Type B pancreatic cell (in vitro differentiated cells): ENCODE measurements around the gene ARID5A. TPM values are rescaled to one million over a fixed set of nuclear protein-coding genes. Genes with fewer than 3 reads are reported as not detected.

ENCODE experiments used
- DNase-seq: peaks from one replicate; pipeline ENCODE4 v3.0.0; 2021; ENCODE audit warnings: mixed read lengths; ENCODE audit not compliant: unreplicated experiment; ENCODE audit errors: extremely low spot score
- H3K27ac Mint-ChIP-seq: 2 replicates; pipeline ENCODE4 v1.8.0; 2021; ENCODE audit warnings: mild to moderate bottlenecking, mixed read lengths
- H3K27me3 Mint-ChIP-seq: 2 replicates; pipeline ENCODE4 v1.8.0; 2021; ENCODE audit warnings: mixed read lengths
- H3K36me3 Mint-ChIP-seq: 2 replicates; pipeline ENCODE4 v1.8.0; 2021; ENCODE audit warnings: mixed read lengths
- H3K4me1 Mint-ChIP-seq: one replicate; pipeline ENCODE4 v1.8.0; 2021; ENCODE audit warnings: mixed read lengths; ENCODE audit not compliant: unreplicated experiment
- H3K4me3 Mint-ChIP-seq: 2 replicates; pipeline ENCODE4 v1.8.0; 2021; ENCODE audit warnings: mild to moderate bottlenecking, mixed read lengths
- H3K9me3 Mint-ChIP-seq: 2 replicates; pipeline ENCODE4 v1.8.0; 2021; ENCODE audit warnings: mixed read lengths
- CTCF ChIP-seq: fragments of 200-600 bp; sonication (generic); conservative IDR thresholded peaks from 2 replicates; pipeline ENCODE4 v1.5.0; 2021; ENCODE audit warnings: antibody characterized with exemption, mild to moderate bottlenecking
- total RNA-seq: library from RNA; stranded (reverse); gene quantifications from 2 replicates; pipeline ENCODE4 v1.2.1, GENCODE V29; 2021; ENCODE audit warnings: low replicate concordance

Gene ARID5A
- total RNA-seq, 1 donor from 2014 or later = 11.9 TPM

- no peak overlapping the region for H3K27ac Mint-ChIP-seq
- H3K27me3 Mint-ChIP-seq = no peaks in the 10 kb centered on the region
- no peak overlapping the region for H3K4me3 Mint-ChIP-seq
Measured at GRCh38 chr2:96564563-96564962, 28.0 kb downstream of the ARID5A start.

GRCh38 chr2:96565111-96565510 is 28.6 kb downstream of the ARID5A start:
- Mint-ChIP-seq H3K4me3 (no peak overlapping the region), H3K27ac (no peak overlapping the region), H3K27me3 (no peaks in the 10 kb centered on the region), H3K9me3 (no peaks in the 10 kb centered on the region), H3K4me1 (no peaks in the 10 kb centered on the region), H3K36me3 (no peaks in the 10 kb centered on the region)
- TF ChIP-seq CTCF = no peak
- no peak for DNase-seq

More at GRCh38 chr2:96564563-96564962, 28.0 kb downstream of the ARID5A start:
- no peak for TF ChIP-seq CTCF
- DNase-seq = no peak
- Mint-ChIP-seq H3K36me3 (no peaks in the 10 kb centered on the region), H3K9me3 (no peaks in the 10 kb centered on the region), H3K4me1 (no peaks in the 10 kb centered on the region)

GRCh38 chr2:96568094-96568493 is 31.5 kb downstream of the ARID5A start:
- Mint-ChIP-seq H3K27ac (no peak overlapping the region), H3K4me3 (no peak overlapping the region), H3K36me3 (no peaks in the 10 kb centered on the region), H3K9me3 (no peaks in the 10 kb centered on the region), H3K4me1 (no peaks in the 10 kb centered on the region), H3K27me3 (no peaks in the 10 kb centered on the region)
- DNase-seq = no peak
- no peak for TF ChIP-seq CTCF

GRCh38 chr2:96574364-96574763 is 37.8 kb downstream of the ARID5A start:
- H3K4me3 Mint-ChIP-seq = no peak overlapping the region
- no peak overlapping the region for H3K27ac Mint-ChIP-seq
- no peaks in the 10 kb centered on the region for H3K9me3 Mint-ChIP-seq
- H3K4me1 Mint-ChIP-seq = peaks cover 7% of the 10 kb centered on the region
- no peaks in the 10 kb centered on the region for H3K27me3 Mint-ChIP-seq
- no peak for DNase-seq
- H3K36me3 Mint-ChIP-seq = no peaks in the 10 kb centered on the region
- TF ChIP-seq CTCF = peak; percentile 27

- Mint-ChIP-seq H3K36me3 (no peaks in the 10 kb centered on the region), H3K9me3 (no peaks in the 10 kb centered on the region), H3K4me3 (no peak overlapping the region), H3K4me1 (peaks cover 7% of the 10 kb centered on the region), H3K27ac (no peak overlapping the region), H3K27me3 (no peaks in the 10 kb centered on the region)
- no peak for DNase-seq
- no peak for TF ChIP-seq CTCF
Measured at GRCh38 chr2:96575785-96576456, 39.4 kb downstream of the ARID5A start.
